COLO668 (cell line): ENCODE results near the gene CNTNAP1.

Source experiments
- DNase-seq: peaks from one replicate; lab custom pipeline; 2025; ENCODE audit not compliant: unreplicated experiment; lab: John Stamatoyannopoulos, UW

The CNTNAP1 gene

DNA sequence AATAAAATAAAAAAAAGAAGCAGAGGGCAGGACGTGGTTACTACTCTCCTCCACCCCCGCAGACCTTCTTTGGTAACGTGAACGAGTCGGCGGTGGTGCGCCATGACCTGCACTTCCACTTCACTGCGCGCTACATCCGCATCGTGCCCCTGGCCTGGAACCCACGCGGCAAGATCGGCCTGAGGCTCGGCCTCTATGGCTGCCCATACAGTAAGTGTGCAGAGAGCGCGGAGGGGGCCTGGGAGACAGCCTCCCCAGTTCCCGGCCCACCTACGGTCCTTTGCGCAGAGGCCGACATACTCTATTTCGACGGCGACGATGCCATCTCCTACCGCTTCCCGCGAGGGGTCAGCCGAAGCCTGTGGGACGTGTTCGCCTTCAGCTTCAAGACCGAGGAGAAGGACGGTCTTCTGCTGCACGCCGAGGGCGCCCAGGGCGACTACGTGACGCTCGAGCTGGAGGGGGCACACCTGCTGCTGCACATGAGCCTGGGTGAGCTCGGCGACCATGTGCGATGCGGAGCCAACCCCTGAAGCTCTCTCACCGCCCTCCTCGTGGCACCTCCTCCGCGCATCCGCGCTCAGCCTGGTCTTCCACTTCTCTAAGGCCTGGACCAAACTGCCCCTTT is 2.7 kb downstream of the CNTNAP1 start:
- no peak for DNase-seq

DNA sequence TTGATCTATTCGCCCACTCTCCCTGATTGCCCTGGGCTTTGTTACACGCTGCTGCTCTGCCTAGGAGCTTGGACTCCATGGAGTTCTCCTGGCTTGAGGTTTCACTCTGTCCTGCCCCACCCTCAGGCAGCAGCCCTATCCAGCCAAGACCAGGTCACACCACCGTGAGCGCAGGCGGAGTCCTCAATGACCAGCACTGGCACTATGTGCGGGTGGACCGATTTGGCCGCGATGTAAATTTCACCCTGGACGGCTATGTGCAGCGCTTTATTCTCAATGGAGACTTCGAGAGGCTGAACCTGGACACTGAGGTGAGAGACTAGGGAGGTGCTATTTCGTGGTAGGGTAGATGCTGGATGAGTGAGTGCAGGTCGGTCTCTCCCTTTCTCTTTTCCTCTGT is 3.5 kb downstream of the CNTNAP1 start:
- DNase-seq, result no peak

DNA sequence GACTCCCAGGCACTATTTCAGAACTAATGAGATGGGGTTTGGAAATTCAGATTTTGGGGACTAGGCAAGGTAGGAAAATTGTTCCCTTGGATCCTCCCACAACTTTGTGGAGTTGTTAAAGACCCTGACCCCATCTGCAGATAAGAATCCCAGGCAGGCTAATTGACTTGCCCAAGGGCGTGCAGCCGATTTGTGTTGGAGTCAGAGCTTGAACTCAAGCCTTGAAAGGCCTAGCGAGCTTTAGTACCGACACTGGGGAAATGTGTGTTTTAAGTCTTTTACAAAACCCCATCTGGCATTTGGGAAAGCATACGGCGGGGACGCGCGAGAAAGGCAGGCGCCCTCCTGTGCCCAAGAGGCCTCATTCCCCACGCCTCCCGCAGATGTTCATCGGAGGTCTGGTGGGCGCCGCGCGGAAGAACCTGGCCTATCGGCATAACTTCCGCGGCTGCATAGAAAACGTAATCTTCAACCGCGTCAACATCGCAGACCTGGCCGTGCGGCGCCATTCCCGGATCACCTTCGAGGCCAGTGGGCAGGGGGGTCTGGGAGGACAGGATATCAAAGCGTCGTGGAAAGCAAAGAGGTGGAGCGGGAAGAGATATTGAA is 4.3 kb downstream of the CNTNAP1 start:
- no peak for DNase-seq

DNA sequence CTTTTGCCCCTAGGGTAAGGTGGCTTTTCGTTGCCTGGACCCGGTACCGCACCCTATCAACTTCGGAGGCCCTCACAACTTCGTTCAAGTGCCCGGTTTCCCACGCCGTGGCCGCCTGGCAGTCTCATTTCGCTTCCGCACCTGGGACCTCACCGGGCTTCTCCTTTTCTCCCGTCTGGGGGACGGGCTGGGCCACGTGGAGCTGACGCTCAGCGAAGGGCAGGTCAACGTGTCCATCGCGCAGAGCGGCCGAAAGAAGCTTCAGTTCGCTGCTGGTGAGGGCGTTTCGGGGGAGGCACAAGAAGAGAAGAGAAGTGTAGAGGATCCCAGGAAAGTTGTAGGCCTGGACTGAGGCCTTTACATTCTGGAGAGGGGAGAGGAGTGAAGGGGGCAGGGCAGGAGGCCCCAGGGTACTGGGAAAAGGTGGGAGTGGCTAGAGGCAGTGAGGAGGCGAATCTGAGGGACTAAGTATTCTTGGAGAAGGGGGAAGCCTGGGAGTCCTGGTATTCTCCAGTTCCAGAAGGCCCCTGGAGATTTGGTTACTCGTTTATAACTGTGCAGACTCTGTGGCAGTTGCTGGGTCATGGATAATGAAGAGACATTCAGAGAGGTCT is 5.5 kb downstream of the CNTNAP1 start:
- no peak for DNase-seq

DNA sequence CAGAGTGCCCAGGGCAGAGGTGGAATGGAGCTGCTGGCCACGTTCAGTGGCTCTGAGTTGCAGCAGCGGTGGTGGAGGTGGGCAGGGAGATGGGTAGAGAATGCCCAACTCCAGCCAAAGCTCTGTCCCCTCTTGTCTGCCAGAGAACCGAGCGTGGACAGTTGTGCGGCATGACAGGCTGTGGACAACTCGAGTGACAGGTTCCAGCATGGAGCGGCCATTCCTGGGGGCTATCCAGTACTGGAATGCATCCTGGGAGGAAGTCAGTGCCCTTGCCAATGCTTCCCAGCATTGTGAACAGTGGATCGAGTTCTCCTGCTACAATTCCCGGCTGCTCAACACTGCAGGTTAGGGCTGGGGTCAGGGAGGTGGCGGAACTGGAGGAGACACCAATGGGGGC is 8.3 kb downstream of the CNTNAP1 start:
- no peak for DNase-seq

DNA sequence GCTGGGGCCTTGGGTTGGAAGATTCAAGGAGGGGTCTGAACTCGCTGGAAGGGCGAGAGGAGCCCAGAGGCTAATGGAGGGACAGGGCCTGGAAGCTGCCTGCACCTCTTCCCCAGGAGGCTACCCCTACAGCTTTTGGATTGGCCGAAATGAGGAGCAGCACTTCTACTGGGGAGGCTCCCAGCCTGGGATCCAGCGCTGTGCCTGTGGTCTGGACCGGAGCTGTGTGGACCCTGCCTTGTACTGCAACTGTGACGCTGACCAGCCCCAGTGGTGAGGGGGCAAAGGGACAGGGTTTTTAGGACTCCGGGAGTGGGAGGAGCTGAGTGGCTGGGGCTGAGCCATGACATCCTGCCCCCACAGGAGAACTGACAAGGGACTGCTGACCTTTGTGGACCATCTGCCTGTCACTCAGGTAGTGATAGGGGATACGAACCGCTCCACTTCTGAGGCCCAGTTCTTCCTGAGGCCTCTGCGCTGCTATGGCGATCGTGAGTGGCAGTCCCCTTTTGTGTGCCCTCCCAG is 8.8 kb downstream of the CNTNAP1 start:
- no peak for DNase-seq

DNA sequence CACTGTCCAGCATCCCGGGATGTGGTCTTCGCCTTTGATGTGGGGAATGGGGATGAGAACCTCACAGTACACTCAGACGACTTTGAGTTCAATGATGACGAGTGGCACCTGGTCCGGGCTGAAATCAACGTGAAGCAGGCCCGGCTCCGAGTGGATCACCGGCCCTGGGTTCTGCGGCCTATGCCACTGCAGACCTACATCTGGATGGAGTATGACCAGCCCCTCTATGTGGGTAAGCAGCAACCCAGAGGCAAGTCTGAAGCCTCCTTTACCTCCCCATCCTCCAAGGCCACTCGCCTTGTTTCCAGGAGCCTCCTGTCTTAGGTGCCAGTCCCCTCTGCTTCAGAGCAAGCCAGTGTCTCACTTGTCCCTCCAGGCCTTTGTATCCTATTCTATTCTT is 10.2 kb downstream of the CNTNAP1 start:
- DNase-seq, result no peak

DNA sequence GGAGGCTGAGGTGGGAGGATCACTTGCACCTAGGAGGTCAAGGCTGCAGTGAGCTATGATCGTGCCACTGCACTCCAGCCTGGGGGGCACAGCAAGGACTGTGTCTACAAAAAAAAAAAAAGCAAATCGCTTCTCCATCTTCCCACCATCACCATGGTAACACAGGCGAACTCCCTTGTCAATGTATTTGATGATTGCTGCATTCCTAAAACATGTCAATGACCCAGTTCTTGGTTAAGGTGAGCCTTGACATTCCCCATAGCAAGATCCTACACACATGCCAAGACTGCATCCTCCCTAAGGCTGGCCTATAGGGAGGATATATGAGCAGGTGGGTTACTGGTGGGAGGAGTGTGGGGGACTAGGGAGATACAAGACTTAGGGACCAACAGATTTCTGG is 12.2 kb downstream of the CNTNAP1 start:
- DNase-seq, result no peak

DNA sequence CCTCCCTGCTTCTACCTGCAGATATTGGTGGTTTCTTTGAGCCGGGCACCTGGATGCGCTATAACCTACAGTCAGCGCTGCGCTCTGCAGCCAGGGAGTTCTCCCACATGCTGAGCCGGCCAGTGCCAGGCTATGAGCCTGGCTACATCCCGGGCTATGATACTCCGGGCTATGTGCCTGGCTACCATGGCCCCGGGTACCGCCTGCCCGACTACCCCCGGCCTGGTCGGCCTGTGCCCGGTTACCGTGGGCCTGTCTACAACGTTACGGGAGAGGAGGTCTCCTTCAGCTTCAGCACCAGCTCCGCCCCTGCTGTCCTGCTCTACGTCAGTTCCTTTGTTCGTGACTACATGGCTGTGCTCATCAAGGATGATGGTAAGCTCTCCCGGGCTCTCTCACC is 13.2 kb downstream of the CNTNAP1 start:
- no peak for DNase-seq

DNA sequence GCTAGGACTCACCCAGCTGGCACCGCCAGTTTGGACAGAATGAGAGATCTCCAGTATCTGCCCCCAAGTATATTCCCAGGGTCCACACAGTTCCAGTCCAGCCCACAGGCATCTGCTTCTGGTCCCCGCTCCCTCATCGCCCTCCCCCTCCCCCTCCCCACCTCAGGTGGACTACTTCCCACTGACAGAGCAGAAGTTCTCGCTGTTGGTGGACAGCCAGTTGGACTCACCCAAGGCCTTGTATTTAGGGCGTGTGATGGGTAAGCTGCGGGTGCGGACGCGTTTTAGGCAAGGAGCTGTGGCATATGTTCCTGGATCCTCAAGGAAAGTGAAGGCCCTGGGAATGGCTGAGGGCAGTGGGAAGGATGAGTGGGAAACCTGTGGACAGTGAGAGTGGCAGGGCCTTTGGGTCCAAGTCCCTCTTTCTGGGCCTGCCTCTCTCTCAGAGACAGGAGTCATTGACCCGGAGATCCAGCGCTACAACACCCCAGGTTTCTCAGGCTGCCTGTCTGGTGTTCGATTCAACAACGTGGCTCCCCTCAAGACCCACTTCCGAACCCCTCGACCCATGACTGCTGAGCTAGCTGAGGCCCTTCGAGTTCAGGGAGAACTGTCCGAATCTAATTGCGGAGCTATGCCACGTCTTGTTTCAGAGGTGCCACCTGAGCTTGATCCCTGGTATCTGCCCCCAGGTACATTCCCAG is 14.9 kb downstream of the CNTNAP1 start:
- DNase-seq, result no peak

DNA sequence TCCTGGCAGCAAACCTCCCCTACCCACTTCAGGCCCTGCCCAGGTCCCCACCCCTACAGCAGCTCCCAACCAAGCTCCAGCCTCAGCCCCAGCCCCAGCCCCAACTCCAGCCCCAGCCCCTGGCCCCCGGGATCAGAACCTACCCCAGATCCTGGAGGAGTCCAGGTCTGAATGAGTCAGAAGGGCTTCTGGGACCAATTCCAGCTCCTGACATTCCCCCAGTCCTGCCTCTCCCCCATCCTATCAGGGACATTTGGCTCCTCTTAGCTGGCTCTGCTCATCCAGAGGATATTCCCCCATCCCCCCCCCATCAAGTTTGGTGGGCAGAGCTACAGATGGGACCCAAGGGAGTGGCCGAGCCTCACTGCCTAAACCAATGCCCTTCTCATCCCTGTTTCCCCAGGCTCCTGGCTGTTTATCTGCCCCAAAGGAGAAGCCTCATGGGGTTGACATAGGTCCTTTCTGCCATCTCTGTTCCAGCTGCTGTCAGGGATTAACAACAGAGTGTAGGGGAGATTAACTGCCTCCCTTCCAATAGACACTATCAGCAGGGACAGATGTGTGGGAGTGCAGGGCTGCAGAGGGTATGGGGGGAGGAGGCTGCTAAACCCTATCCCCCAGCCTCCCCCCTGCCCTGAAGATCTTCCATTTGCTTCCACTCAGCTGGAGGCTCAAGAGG is 16.5 kb downstream of the CNTNAP1 start:
- DNase-seq, result no peak

DNA sequence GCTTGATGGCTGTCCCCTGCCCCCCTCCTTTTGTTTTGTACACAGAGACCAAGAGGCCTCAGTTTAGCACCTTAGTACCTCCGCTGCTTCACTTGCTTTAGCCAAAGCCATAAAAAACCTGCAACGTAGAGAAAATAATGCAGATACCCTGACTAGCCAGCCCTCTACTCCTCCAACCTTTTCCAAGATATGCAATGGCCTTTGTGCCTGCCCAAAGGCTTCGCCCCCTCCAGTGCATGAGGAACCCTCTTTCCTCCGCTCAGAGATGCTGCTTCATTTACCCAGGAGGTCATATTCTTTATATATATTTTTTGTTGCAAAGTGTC is 17.0 kb downstream of the CNTNAP1 start:
- DNase-seq, result no peak

DNA sequence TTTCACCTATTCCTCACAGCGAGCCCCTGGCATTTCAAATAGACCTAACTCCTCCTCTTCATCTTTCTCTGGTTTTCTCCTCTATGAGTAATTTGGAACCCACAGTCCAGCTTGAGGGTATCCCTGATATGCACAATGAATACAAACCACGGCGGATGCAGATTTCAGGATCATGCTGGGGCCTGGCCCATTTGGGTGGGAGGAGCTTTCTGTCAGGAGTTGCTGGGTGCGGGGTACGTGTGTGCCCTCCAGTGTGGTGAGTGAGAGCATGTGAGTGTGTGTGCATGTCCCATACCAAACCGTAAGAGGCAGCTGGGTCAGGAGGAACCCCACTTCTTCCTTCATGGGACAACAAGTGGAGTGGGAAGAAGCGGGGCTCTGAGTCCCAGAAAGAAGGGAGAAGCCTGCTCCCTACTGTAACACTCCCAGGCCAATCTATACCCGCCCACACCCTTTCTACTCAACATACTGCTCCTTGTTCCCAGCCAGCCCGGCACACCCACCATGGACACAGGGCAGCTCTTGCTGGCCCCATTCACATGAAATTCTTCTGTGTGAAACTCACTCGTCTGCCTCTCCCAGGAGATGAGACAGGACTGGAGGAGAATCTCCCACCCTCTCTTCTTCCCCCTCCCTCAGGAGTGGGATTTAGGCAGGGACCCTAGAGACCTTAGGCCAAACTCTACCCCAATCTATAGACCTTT is 18.4 kb downstream of the CNTNAP1 start:
- DNase-seq, result no peak

DNA sequence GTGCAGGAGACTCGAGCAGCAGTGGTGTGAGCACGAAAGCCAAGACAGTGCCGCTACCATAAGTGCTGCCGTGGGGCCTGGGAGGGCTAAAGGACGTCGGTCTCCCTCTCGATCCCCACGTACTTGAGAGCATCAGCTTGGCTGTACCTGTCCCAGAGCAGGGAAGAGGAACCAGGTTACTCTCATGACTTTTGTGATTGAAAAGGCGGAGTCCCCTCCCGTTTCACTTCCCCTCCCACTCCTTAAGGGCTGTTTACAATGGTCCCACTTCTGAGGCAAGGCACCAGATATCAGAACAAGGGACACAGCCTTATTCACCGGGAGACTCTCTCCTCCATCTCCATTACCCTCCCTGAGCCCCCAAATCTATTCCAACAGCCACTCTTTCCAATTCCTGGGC is 20.1 kb downstream of the CNTNAP1 start:
- DNase-seq, result no peak

DNA sequence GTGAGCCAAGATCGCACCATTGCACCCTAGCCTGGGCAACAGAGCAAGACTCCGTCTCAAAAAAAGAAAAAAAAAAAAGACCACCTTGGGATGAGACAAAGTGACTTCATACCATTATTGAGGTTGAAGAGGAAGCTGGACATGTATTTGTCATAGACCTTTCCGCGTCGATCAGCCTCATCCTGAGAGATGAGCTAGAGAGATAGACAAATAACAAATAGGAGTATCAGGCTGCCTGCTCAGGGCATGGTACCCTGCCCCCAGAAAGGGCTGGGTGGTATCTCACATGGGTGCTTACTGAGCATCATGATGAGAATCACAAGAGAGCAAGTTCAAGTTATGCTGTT is 22.1 kb downstream of the CNTNAP1 start:
- DNase-seq, result no peak

DNA sequence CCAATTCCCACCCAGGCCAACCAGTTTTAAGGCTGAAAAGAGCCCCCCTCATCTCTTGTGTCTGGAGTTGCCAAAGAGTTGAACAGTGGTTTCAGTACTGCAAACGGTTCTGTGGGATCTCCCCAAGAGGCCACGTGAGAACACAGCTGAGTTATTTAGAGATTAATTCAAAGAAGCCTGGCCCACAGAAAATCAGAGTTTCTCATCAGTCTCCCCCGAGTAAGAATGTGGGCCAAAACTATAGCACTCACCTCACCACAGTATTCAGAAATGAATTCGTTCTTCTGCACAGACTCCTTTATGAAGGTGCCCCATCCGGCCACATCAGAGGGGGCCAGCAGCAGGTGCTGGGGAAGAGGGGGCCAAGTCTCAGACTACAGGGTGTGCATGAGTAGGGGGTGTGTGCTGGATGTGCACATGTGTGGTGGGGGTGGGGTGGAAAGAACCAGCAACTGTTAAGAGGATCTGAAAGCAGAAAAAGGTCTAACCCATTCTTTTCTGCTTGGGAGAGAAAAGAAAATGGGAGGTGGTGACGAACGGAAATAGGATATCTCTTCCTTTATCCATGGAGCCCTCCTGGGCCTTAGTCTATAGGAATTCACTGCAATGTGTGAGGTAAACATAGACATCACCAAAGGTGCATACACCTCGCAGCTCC is 22.6 kb downstream of the CNTNAP1 start:
- no peak for DNase-seq

DNA sequence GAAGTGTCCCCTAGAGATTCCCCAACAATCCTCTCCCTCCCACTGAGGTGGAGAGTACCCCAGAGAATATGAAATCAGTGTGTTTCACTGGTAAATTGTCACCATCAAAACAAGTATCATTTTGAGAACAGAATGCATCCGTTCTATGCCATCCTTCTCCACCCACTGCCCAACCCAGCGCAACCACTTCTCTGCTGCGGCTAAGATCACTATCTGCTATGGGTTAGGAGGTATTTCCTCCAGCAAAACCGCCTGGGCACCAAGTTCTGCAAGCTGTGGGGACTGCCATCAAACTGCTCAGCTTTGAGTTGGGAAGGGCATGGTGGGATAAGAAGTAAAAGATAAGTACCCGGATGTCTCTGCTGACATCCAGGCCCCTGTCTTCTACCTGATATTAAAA is 24.4 kb downstream of the CNTNAP1 start:
- DNase-seq, result no peak

DNA sequence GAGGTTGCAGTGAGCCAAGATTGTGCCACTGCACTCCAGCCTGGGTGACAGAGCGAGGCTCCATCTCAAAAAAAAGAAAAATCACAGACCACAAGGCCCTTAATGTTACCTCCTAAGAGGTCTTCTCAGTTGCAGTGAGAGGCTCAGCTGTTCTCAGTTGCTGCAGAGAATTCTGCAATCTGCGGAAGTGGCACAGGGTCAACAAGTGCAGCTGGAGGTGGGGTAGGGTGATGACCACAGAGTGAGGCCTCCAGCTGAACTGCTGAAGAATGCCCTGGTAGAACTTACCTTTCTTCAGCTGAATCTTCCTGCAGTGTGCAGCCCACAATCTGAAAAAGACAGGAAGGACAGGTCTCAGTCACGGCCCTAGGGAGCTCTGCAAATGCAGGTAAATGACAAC is 26.3 kb downstream of the CNTNAP1 start:
- no peak for DNase-seq

DNA sequence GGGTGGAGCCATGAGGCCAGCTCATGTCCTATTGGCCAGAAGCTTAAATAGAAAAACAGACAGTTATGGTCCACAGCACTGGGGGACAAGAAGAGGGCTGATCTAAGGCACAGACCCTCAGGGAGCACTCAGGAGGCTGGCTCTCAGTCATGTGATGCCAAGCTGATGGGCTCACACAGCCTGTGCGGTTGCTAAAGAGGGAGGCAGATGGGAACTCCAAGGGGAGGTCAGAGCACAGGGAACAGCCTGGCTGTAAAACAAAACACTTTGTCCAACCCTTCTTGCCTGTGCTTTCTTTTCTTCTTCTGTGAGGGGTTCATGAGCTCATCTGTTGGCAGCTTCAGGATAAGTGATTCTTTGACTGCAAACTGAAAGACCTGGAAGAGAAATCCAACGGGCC is 27.2 kb downstream of the CNTNAP1 start:
- no peak for DNase-seq

DNA sequence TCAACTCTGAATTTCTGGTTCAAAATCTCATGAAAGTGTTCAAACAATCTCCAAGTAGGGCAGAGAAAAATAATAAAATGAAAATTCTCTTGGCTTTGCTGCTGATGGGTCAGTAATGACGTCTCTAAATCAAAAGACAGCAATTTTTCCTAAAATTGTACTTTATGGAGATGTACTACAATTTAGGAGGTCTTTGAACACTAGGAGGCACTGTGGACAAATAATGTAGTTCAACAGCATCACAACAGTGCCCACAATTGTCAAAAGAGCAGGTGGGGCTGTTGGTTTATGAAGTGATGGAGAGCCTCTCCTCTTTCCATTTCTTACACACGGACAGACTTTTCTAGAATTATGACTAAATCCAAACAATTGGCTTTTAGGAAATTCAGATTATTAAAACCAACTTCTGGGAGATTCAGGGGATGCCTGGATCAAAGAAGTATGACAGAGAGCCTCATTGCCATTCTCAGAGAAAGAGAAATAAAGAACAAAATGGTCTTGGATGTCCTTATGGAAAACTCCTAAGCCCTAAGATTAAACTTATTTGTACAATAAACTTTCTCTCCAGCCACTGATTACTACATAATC is 38.8 kb downstream of the CNTNAP1 start:
- peak; percentile 3 for DNase-seq
